IMR-90 (cell line): ENCODE results near the gene SGMS1. TPM values are rescaled to one million over a fixed set of nuclear protein-coding genes. Genes with fewer than 3 reads are reported as not detected.

Source experiments
- ATAC-seq: fragments of 200-7000 bp; cut with Tn5 transposase; 2 replicates; pipeline ENCODE4 v1.9.1; 2020; ENCODE audit warnings: low read depth, mild to moderate bottlenecking, moderate library complexity
- BruUV-seq: library from RNA; stranded (reverse); fragments of 400-500 nt; replicated peaks from 2 replicates; lab custom pipeline; 2021; lab: Mats Ljungman, UMichigan
- CTCF ChIA-PET: fragments of 300-600 bp; formaldehyde crosslinking; extraction: SDS; loops from one replicate; lab custom pipeline; 2021; ENCODE audit warnings: antibody characterized with exemption; lab: Yijun Ruan, JAX
- POLR2A ChIA-PET: fragments of 300-600 bp; sonication (Branson Sonifier 250); formaldehyde crosslinking; loops from one replicate; lab custom pipeline; 2022; ENCODE audit warnings: antibody characterized with exemption; ENCODE audit not compliant: unreplicated experiment; lab: Charles Lee
- DNase-seq: peaks from one replicate; pipeline ENCODE4 v3.0.0; 2013
- H2AFZ ChIP-seq: replicated peaks from 2 replicates; pipeline ENCODE3; 2013; ENCODE audit warnings: low read length, mild to moderate bottlenecking; ENCODE audit not compliant: poor library complexity
- H2AK5ac ChIP-seq: 2 replicates; pipeline ENCODE4 v1.6.1; 2013; ENCODE audit warnings: low read depth, low read length, inconsistent platforms
- H2AK9ac ChIP-seq: replicated peaks from 2 replicates; pipeline ENCODE3; 2013; ENCODE audit warnings: mild to moderate bottlenecking, low read depth, low read length, moderate library complexity; ENCODE audit not compliant: poor library complexity
- H2BK120ac ChIP-seq: 2 replicates; pipeline ENCODE4 v1.6.1; 2013; ENCODE audit warnings: low read depth, low read length, inconsistent platforms
- H2BK15ac ChIP-seq: 3 replicates; pipeline ENCODE4 v1.6.1; 2013; ENCODE audit warnings: low read depth, low read length, inconsistent platforms
- H2BK20ac ChIP-seq: 2 replicates; pipeline ENCODE4 v1.6.1; 2013; ENCODE audit warnings: low read depth, mild to moderate bottlenecking, inconsistent platforms, low read length, moderate library complexity
- H2BK5ac ChIP-seq: 2 replicates; pipeline ENCODE4 v1.6.1; 2013; ENCODE audit warnings: mild to moderate bottlenecking, low read depth, low read length, inconsistent platforms; ENCODE audit not compliant: poor library complexity, severe bottlenecking
- H3K14ac ChIP-seq: replicated peaks from 2 replicates; pipeline ENCODE4 v1.6.1; 2013; ENCODE audit warnings: low read depth, low read length, inconsistent platforms
- H3K18ac ChIP-seq: 2 replicates; pipeline ENCODE4 v1.6.1; 2013; ENCODE audit warnings: low read depth, low read length, control low read depth
- H3K23ac ChIP-seq: 2 replicates; pipeline ENCODE4 v1.6.1; 2013; ENCODE audit warnings: low read depth, low read length, inconsistent platforms
- H3K27ac ChIP-seq: 2 replicates; pipeline ENCODE4 v1.5.1; 2013; ENCODE audit warnings: mild to moderate bottlenecking, control low read depth, low read length; ENCODE audit not compliant: insufficient read depth
- H3K27me3 ChIP-seq: 2 replicates; pipeline ENCODE4 v1.6.1; 2013; ENCODE audit warnings: low read length; ENCODE audit not compliant: control insufficient read depth, insufficient read depth
- H3K36me3 ChIP-seq: 2 replicates; pipeline ENCODE4 v1.6.1; 2013; ENCODE audit warnings: low read length, mixed read lengths; ENCODE audit not compliant: control insufficient read depth, insufficient read depth
- H3K4ac ChIP-seq: 2 replicates; pipeline ENCODE4 v1.6.1; 2013; ENCODE audit warnings: low read depth, low read length, inconsistent platforms
- H3K4me1 ChIP-seq: 2 replicates; pipeline ENCODE4 v1.6.1; 2013; ENCODE audit warnings: low read length, mixed read lengths; ENCODE audit not compliant: control insufficient read depth, insufficient read depth
- H3K4me2 ChIP-seq: 2 replicates; pipeline ENCODE4 v1.6.1; 2013; ENCODE audit warnings: low read depth, mild to moderate bottlenecking, control low read depth, low read length, moderate library complexity
- H3K4me3 ChIP-seq: 2 replicates; pipeline ENCODE4 v1.5.1; 2013; ENCODE audit warnings: low read depth, mild to moderate bottlenecking, control low read depth, low read length, moderate library complexity; ENCODE audit not compliant: insufficient read depth
- H3K56ac ChIP-seq: 2 replicates; pipeline ENCODE4 v1.6.1; 2013; ENCODE audit warnings: low read length, inconsistent platforms; ENCODE audit not compliant: insufficient read depth; ENCODE audit errors: extremely low read depth
- H3K79me1 ChIP-seq, 2 experiments: 2 replicates each; pipeline ENCODE4 v1.6.1; 2013; ENCODE audit warnings: low read length in 2 of 2, inconsistent platforms in 1 of 2, low read depth in 1 of 2
- H3K9ac ChIP-seq: 2 replicates; pipeline ENCODE4 v1.6.1; 2013; ENCODE audit warnings: low read depth, low read length, control low read depth
- H3K9me1 ChIP-seq: 2 replicates; pipeline ENCODE4 v1.6.1; 2013; ENCODE audit warnings: low read length, inconsistent platforms; ENCODE audit not compliant: insufficient read depth
- H3K9me3 ChIP-seq: 2 replicates; pipeline ENCODE4 v1.6.1; 2013; ENCODE audit warnings: low read length; ENCODE audit not compliant: control insufficient read depth, insufficient read depth
- H4K20me1 ChIP-seq: 2 replicates; pipeline ENCODE4 v1.6.1; 2013; ENCODE audit warnings: low read length, inconsistent platforms; ENCODE audit not compliant: insufficient read depth
- H4K5ac ChIP-seq: 2 replicates; pipeline ENCODE4 v1.6.1; 2013; ENCODE audit warnings: mild to moderate bottlenecking, low read depth, low read length, control low read depth
- H4K8ac ChIP-seq, 2 experiments: 2 replicates each; pipeline ENCODE4 v1.6.1; 2013; ENCODE audit warnings: low read depth in 2 of 2, low read length in 2 of 2, control low read depth in 1 of 2, inconsistent platforms in 1 of 2
- H4K91ac ChIP-seq: 2 replicates; pipeline ENCODE4 v1.6.1; 2013; ENCODE audit warnings: low read depth, low read length, inconsistent platforms; ENCODE audit not compliant: insufficient read depth
- BHLHE40 ChIP-seq: fragments of 150-350 bp; IDR thresholded peaks from 2 replicates; pipeline ENCODE4 v1.6.1; 2016; ENCODE audit warnings: mild to moderate bottlenecking, low read depth, low read length
- CEBPB ChIP-seq: IDR thresholded peaks from 2 replicates; pipeline ENCODE4 v1.6.1; 2012; ENCODE audit warnings: low read depth, low read length, improper control_type of control experiment
- CHD1 ChIP-seq: IDR thresholded peaks from 2 replicates; pipeline ENCODE4 v1.6.1; 2012; ENCODE audit warnings: low read depth, low read length, improper control_type of control experiment
- NFE2L2 ChIP-seq: fragments of 150-350 bp; IDR thresholded peaks from 2 replicates; pipeline ENCODE4 v1.6.1; 2016; ENCODE audit warnings: low read depth, mild to moderate bottlenecking, low read length
- POLR2A ChIP-seq: IDR thresholded peaks from 2 replicates; pipeline ENCODE4 v1.6.1; 2012; ENCODE audit warnings: mild to moderate bottlenecking, low read depth, low read length
- RCOR1 ChIP-seq: IDR thresholded peaks from 2 replicates; pipeline ENCODE4 v1.6.1; 2012; ENCODE audit warnings: mild to moderate bottlenecking, low read length, improper control_type of control experiment; ENCODE audit not compliant: insufficient replicate concordance
- RFX5 ChIP-seq: IDR thresholded peaks from 2 replicates; pipeline ENCODE4 v1.8.0; 2012; ENCODE audit warnings: low read depth, mild to moderate bottlenecking, low read length, moderate library complexity
- SMC3 ChIP-seq: fragments of 150-350 bp; IDR thresholded peaks from 2 replicates; pipeline ENCODE4 v1.6.1; 2016; ENCODE audit warnings: low read depth, mild to moderate bottlenecking, antibody characterized with exemption, low read length, moderate library complexity
- WGBS, 2 experiments: methylation state at CpG; one replicate each; pipeline versions ENCODE4 v1.1.5 to v1.1.7; 2013; ENCODE audit warnings: missing lambda C conversion rate in 2 of 2; ENCODE audit not compliant: insufficient read length in 1 of 2; ENCODE audit errors: extremely low coverage in 2 of 2; 5-methylcytosine and 5-hydroxymethylcytosine counted together
- dilution Hi-C: fragments of 300-500 bp; cut with HindIII; formaldehyde crosslinking; loops from one replicate; pipeline ENCODE4 v1.14.3; 2018; ENCODE audit warnings: low sequenced_read_pairs; ENCODE audit not compliant: unreplicated experiment
- in situ Hi-C: fragments of 300-500 bp; cut with MboI; formaldehyde crosslinking; loops from 3 replicates; pipeline ENCODE4 v1.14.3; 2019; ENCODE audit warnings: low sequenced_read_pairs, inconsistent platforms, mixed read lengths
- intact Hi-C: fragments of 100-400 bp; cut with micrococcal nuclease; formaldehyde crosslinking; loops from 2 replicates; pipeline ENCODE4 v1.10.0; 2022
- polyA plus RNA-seq, 3 experiments: library from polyadenylated mRNA; depleted of rRNA; stranded (reverse); fragments of >200 nt; gene quantifications; 2 replicates each; pipeline ENCODE4 v1.2.3, GENCODE V29; 2012; ENCODE audit warnings: low replicate concordance in 1 of 3
- total RNA-seq: library from RNA; depleted of rRNA; stranded (reverse); fragments of >200 nt; gene quantifications from 2 replicates; pipeline ENCODE4 v1.2.3, GENCODE V29; 2012
- TF ChIP-seq, protein P1 (sequence below): conservative IDR thresholded peaks from 2 replicates; pipeline ENCODE4 v1.5.1; 2012; ENCODE audit warnings: mild to moderate bottlenecking, low read depth, low read length, improper control_type of control experiment

The SGMS1 gene
- total and polyA plus RNA-seq, 2 of the 4 experiments (the other 2 are of a cell fraction) = 9.8 to 30.8 TPM

DNA sequence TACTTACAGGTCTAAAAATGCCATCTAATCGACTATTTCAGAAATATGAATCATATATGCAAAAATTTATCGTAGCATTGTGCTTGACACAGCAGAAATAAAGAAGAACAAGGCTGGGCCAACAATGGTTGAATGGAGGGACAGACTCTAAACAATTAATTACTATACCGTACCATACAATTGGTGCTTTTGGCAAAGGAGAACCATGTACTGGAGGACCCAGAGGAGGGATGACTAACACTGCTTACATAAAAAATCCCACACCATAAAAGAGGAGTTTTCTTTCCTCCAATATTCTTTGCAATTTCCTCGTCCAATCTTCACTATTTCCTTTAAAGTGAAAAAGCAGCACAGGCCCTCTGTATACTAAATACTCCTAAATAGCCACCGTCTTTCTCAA lies 94.1 kb downstream of the SGMS1 start:
- Histone ChIP-seq H3K18ac (no peak overlapping the region), H3K9me1 (peaks cover 6% of the 10 kb centered on the region; the same call in 1 of the 2 replicates), H3K4me1 (no peaks in the 10 kb centered on the region), H2BK120ac (no peak overlapping the region), H4K91ac (no peak overlapping the region), H3K79me1 (peaks cover 4 to 9% of the 10 kb centered on the region in 2 experiments; a peak in 3 of 4 replicates), H3K27me3 (no peaks in the 10 kb centered on the region), H2AK9ac (no peak overlapping the region), H3K23ac (no peak overlapping the region), H4K8ac (no peak overlapping the region), H3K56ac (no peak overlapping the region), H3K9ac (no peak overlapping the region), H3K14ac (no peak overlapping the region), H2AK5ac (no peak overlapping the region), H3K4ac (no peak overlapping the region), H3K27ac (no peak overlapping the region), H3K4me2 (no peak overlapping the region), H4K20me1 (no peaks in the 10 kb centered on the region), H4K5ac (no peak overlapping the region), H2AFZ (no peak overlapping the region), H2BK5ac (no peak overlapping the region), H2BK20ac (no peak overlapping the region), H3K36me3 (no peaks in the 10 kb centered on the region; the same call in 1 of the 2 replicates), H2BK15ac (no peak overlapping the region), H3K9me3 (no peaks in the 10 kb centered on the region), H3K4me3 (no peak overlapping the region)
- 69% methylated on average over 2 of the region's 5 CpGs; no CpG with 5 or more reads in 1 of the 2 experiments for WGBS, 2 experiments
- TF ChIP-seq CHD1 (no peak), SMC3 (no peak), NFE2L2 (no peak), RFX5 (no peak), BHLHE40 (no peak), RCOR1 (no peak), CEBPB (no peak), POLR2A (no peak)
- TF ChIP-seq, protein P1, sequence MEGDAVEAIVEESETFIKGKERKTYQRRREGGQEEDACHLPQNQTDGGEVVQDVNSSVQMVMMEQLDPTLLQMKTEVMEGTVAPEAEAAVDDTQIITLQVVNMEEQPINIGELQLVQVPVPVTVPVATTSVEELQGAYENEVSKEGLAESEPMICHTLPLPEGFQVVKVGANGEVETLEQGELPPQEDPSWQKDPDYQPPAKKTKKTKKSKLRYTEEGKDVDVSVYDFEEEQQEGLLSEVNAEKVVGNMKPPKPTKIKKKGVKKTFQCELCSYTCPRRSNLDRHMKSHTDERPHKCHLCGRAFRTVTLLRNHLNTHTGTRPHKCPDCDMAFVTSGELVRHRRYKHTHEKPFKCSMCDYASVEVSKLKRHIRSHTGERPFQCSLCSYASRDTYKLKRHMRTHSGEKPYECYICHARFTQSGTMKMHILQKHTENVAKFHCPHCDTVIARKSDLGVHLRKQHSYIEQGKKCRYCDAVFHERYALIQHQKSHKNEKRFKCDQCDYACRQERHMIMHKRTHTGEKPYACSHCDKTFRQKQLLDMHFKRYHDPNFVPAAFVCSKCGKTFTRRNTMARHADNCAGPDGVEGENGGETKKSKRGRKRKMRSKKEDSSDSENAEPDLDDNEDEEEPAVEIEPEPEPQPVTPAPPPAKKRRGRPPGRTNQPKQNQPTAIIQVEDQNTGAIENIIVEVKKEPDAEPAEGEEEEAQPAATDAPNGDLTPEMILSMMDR = no peak
- in situ Hi-C loops (no loop called here), dilution Hi-C loops (no loop called here), intact Hi-C loops (no loop called here)
- ATAC-seq (no peak), DNase-seq (no peak)
- ChIA-PET POLR2A (no interaction called here), CTCF (no interaction called here)
- BruUV-seq = no TSS peak
